ENCODE data around the gene KANK4. TPM values are rescaled to one million over a fixed set of nuclear protein-coding genes. Genes with fewer than 3 reads are reported as not detected.

The KANK4 gene
- total and polyA plus RNA-seq, 2 of the 8 experiments (the other 6 are each of a cell fraction or from before 2014, with no cell fraction given), result 0.22 to 0.26 TPM

GRCh38 chr1:62265956-62266935, 53.0 kb downstream of the KANK4 start:
- no peaks in the 10 kb centered on the region; a peak in 1 of 8 replicates for H3K36me3 ChIP-seq (ENCODE audit: control insufficient read depth in 2 of 4, insufficient read depth in 4 of 4, low read length in 3 of 4)
- DNase-seq (ENCODE audit: low read depth in 1 of 2, low spot score in 2 of 2) (no peak), FAIRE-seq (no peak)
- peaks cover 0 to 7% (median 2%) of the 10 kb centered on the region in 4 experiments; a peak in 6 of 7 replicates for H3K4me1 ChIP-seq (replicated peaks in 1 of 4; ENCODE audit: control insufficient read depth in 3 of 4, insufficient read depth in 4 of 4, low read length in 3 of 4)
- H3K56ac ChIP-seq (replicated peaks; ENCODE audit: insufficient read length, low read depth, low read length), result no peak overlapping the region
- H4K5ac ChIP-seq (ENCODE audit: insufficient read length, low read depth, low read length), result no peak overlapping the region
- H3K27me3 ChIP-seq (replicated peaks in 1 of 4; ENCODE audit: control insufficient read depth in 3 of 4, extremely low read depth in 1 of 4, insufficient read depth in 3 of 4, low read length in 3 of 4), result no peaks in the 10 kb centered on the region
- H2BK120ac ChIP-seq (replicated peaks; ENCODE audit: low read depth, low read length), result no peak overlapping the region
- peak overlapping the region; percentile 64 for H2BK12ac ChIP-seq (ENCODE audit: low read depth, low read length)
- H4K20me1 ChIP-seq (replicated peaks in 1 of 2; ENCODE audit: control insufficient read depth in 1 of 2, insufficient read depth in 2 of 2, low read length in 2 of 2), result peaks cover 0 to 3% of the 10 kb centered on the region in 2 experiments
- peak overlapping the region; percentile 72 for H2BK5ac ChIP-seq (ENCODE audit: low read depth, low read length)
- no peaks in the 10 kb centered on the region for H3K9me3 ChIP-seq (ENCODE audit: insufficient read depth in 2 of 2, low read depth in 1 of 2, low read length in 1 of 2)
- no peak overlapping the region for H3K27ac ChIP-seq (ENCODE audit: low read depth, low read length)
- no peak overlapping the region for H3K23ac ChIP-seq (ENCODE audit: insufficient read length)
- H3K4ac ChIP-seq (replicated peaks; ENCODE audit: insufficient read length, low read depth, low read length), result peak overlapping the region; percentile 9
- peak overlapping the region; percentile 6; the same call in 1 of the 2 replicates for H2AK5ac ChIP-seq (ENCODE audit: low read depth, low read length)
- H4K91ac ChIP-seq (replicated peaks; ENCODE audit: insufficient read length, low read length), result peak overlapping the region; percentile 88
- no peaks in the 10 kb centered on the region for H3K79me2 ChIP-seq (ENCODE audit: control insufficient read depth in 1 of 2, insufficient read depth in 2 of 2, low read length in 2 of 2)
- no peak overlapping the region for H3K9ac ChIP-seq (replicated peaks in 1 of 4; ENCODE audit: extremely low read depth in 1 of 4, low read depth in 3 of 4, low read length in 3 of 4)
- WGBS, 2 experiments (ENCODE audit: extremely low coverage in 1 of 2, insufficient coverage in 1 of 2, insufficient read length in 1 of 2, insufficient replicate concordance in 2 of 2, low coverage in 1 of 2, low lambda C conversion rate in 2 of 2, missing lambda C conversion rate in 1 of 2), result 88% methylated on average over 9 of the region's 9 CpGs; no CpG with 5 or more reads in 1 of the 2 experiments
- no peaks in the 10 kb centered on the region for H3K23me2 ChIP-seq (ENCODE audit: low read depth, low read length)
- H3K14ac ChIP-seq (ENCODE audit: insufficient read length), result no peak overlapping the region
- no peak overlapping the region for H3K18ac ChIP-seq (ENCODE audit: extremely low read depth, low read length)
- H3K4me2 ChIP-seq (ENCODE audit: insufficient read depth in 1 of 2, low read depth in 2 of 2, low read length in 2 of 2), result no peak overlapping the region
- CTCF ChIA-PET (ENCODE audit: partially characterized antibody), result interaction anchor here (0.8 to 1.4 kb wide), 4 partner anchors 11 to 122 kb away, joined by 3 to 6 read pairs (median 4); no protein-coding TSS in a partner anchor
- H2BK15ac ChIP-seq (ENCODE audit: low read length), result peak overlapping the region; percentile 97
- H4K8ac ChIP-seq (ENCODE audit: extremely low read depth, insufficient read depth, low read length), result no peak overlapping the region
- peak overlapping the region; percentile 83; the same call in 1 of the 2 replicates for H2BK20ac ChIP-seq (ENCODE audit: low read length)
- POLR2A ChIA-PET (ENCODE audit: partially characterized antibody), result interaction anchor here (0.7 to 2.5 kb wide), 4 partner anchors 13 to 45 kb away, joined by 3 to 7 read pairs (median 4); no protein-coding TSS in a partner anchor
- no peaks in the 10 kb centered on the region for H3K79me1 ChIP-seq (ENCODE audit: low read depth, low read length)
- H2AFZ ChIP-seq (ENCODE audit: low read length), result no peak overlapping the region
- no peak overlapping the region for H3K4me3 ChIP-seq (ENCODE audit: extremely low read depth in 1 of 4, insufficient read depth in 2 of 4, low read depth in 3 of 4, low read length in 4 of 4)
- no peak for TF ChIP-seq SAP30 (IDR thresholded peaks at IDR 0.05; ENCODE audit: insufficient read depth, insufficient replicate concordance, low read length)
- no peak for TF ChIP-seq CEBPB (IDR thresholded peaks at IDR 0.05; ENCODE audit: low read depth, low read length)
- no peak for TF ChIP-seq POLR2A (IDR thresholded peaks at IDR 0.05; ENCODE audit: control extremely low read depth in 1 of 2, low read depth in 2 of 2, low read length in 2 of 2)
- no peak for TF ChIP-seq CBX5 (IDR thresholded peaks at IDR 0.05; ENCODE audit: low read depth, low read length)
- TF ChIP-seq GTF2F1 (IDR thresholded peaks at IDR 0.05; ENCODE audit: borderline replicate concordance, low read depth, low read length), result no peak
- no peak for TF ChIP-seq BCL11A (IDR thresholded peaks at IDR 0.05; ENCODE audit: low read depth in 2 of 2, low read length in 2 of 2)
- no peak for TF ChIP-seq YY1 (IDR thresholded peaks at IDR 0.05; ENCODE audit: low read depth, low read length)
- TF ChIP-seq EP300 (IDR thresholded peaks at IDR 0.05; ENCODE audit: borderline replicate concordance in 1 of 2, low read depth in 2 of 2, low read length in 2 of 2), result no peak
- no peak for TF ChIP-seq EZH2 (IDR thresholded peaks at IDR 0.05; ENCODE audit: low read depth, low read length, severe bottlenecking)
- no peak for TF ChIP-seq KDM1A (IDR thresholded peaks at IDR 0.05; ENCODE audit: borderline replicate concordance, low read length)

All from H1 (cell line).